ENCODE measurements around the gene ADPRH.
"Not testable (repeated sequence)": the region's sequence is repeated elsewhere in the genome, so short reads cannot be mapped to it uniquely, and the experiment has no call there.

ADPRH gene

GRCh38 chr3:119553823-119554415 lies 25.4 kb upstream of the ADPRH start:
- peaks cover 7% of the 10 kb centered on the region for H3K4me1 Mint-ChIP-seq (ENCODE audit: low read depth)
- peaks cover 2% of the 10 kb centered on the region for H3K36me3 Mint-ChIP-seq
- H3K27ac Mint-ChIP-seq: no peak overlapping the region
- no peak overlapping the region for H3K4me3 Mint-ChIP-seq
- H3K9me3 Mint-ChIP-seq (ENCODE audit: low read depth): no peaks in the 10 kb centered on the region
- H3K27me3 Mint-ChIP-seq: no peaks in the 10 kb centered on the region

- peaks cover 11% of the 10 kb centered on the region for H3K4me1 Mint-ChIP-seq (ENCODE audit: low read depth)
- no peak overlapping the region for H3K27ac Mint-ChIP-seq
- H3K27me3 Mint-ChIP-seq: no peaks in the 10 kb centered on the region
- H3K36me3 Mint-ChIP-seq: peaks cover 2% of the 10 kb centered on the region
- H3K9me3 Mint-ChIP-seq (ENCODE audit: low read depth): no peaks in the 10 kb centered on the region
- H3K4me3 Mint-ChIP-seq: no peak overlapping the region
These were observed 24.0 kb upstream of the ADPRH start for GRCh38 chr3:119555309-119555735.

- Mint-ChIP-seq H3K27ac (no peak overlapping the region), H3K4me3 (no peak overlapping the region)
These were observed 23.4 kb upstream of the ADPRH start for GRCh38 chr3:119555929-119556328.

GRCh38 chr3:119557192-119557876 lies 22.0 kb upstream of the ADPRH start:
- Mint-ChIP-seq H3K4me3 (no peak overlapping the region), H3K4me1 (ENCODE audit: low read depth) (peaks cover 11% of the 10 kb centered on the region), H3K36me3 (no peaks in the 10 kb centered on the region), H3K27me3 (no peaks in the 10 kb centered on the region), H3K9me3 (ENCODE audit: low read depth) (no peaks in the 10 kb centered on the region), H3K27ac (no peak overlapping the region)

More at GRCh38 chr3:119555929-119556328, 23.4 kb upstream of the ADPRH start:
- Mint-ChIP-seq H3K36me3 (peaks cover 2% of the 10 kb centered on the region), H3K4me1 (ENCODE audit: low read depth) (peaks cover 11% of the 10 kb centered on the region), H3K9me3 (ENCODE audit: low read depth) (no peaks in the 10 kb centered on the region), H3K27me3 (no peaks in the 10 kb centered on the region)

- H3K4me3 Mint-ChIP-seq: no peak overlapping the region
- H3K36me3 Mint-ChIP-seq: no peaks in the 10 kb centered on the region
- peaks cover 16% of the 10 kb centered on the region for H3K4me1 Mint-ChIP-seq (ENCODE audit: low read depth)
- H3K27ac Mint-ChIP-seq: no peak overlapping the region
- H3K27me3 Mint-ChIP-seq: no peaks in the 10 kb centered on the region
- H3K9me3 Mint-ChIP-seq (ENCODE audit: low read depth): no peaks in the 10 kb centered on the region
These were observed 21.4 kb upstream of the ADPRH start for GRCh38 chr3:119557877-119558269.

- H3K27ac Mint-ChIP-seq: no peak overlapping the region
- H3K4me1 Mint-ChIP-seq (ENCODE audit: low read depth): peaks cover 16% of the 10 kb centered on the region
- H3K27me3 Mint-ChIP-seq: no peaks in the 10 kb centered on the region
- no peak overlapping the region for H3K4me3 Mint-ChIP-seq
- no peaks in the 10 kb centered on the region for H3K36me3 Mint-ChIP-seq
- no peaks in the 10 kb centered on the region for H3K9me3 Mint-ChIP-seq (ENCODE audit: low read depth)
These were observed 20.5 kb upstream of the ADPRH start for GRCh38 chr3:119558626-119559317.

- no peaks in the 10 kb centered on the region for H3K27me3 Mint-ChIP-seq
- H3K4me1 Mint-ChIP-seq (ENCODE audit: low read depth): peaks cover 16% of the 10 kb centered on the region
- H3K9me3 Mint-ChIP-seq (ENCODE audit: low read depth): no peaks in the 10 kb centered on the region
These were observed 19.8 kb upstream of the ADPRH start, which contains the start of gene CD80 for GRCh38 chr3:119559441-119559963. CD80 (minus strand) TSS chr3:119559614; CDS start chr3:119557728, 1,886 bp downstream.

GRCh38 chr3:119560160-119560559 lies 19.1 kb upstream of the ADPRH start:
- H3K4me3 Mint-ChIP-seq: no peak overlapping the region
- no peaks in the 10 kb centered on the region for H3K27me3 Mint-ChIP-seq
- no peaks in the 10 kb centered on the region for H3K36me3 Mint-ChIP-seq
- peaks cover 16% of the 10 kb centered on the region for H3K4me1 Mint-ChIP-seq (ENCODE audit: low read depth)
- no peak overlapping the region for H3K27ac Mint-ChIP-seq
- H3K9me3 Mint-ChIP-seq (ENCODE audit: low read depth): no peaks in the 10 kb centered on the region

More at GRCh38 chr3:119559441-119559963, 19.8 kb upstream of the ADPRH start, which contains the start of gene CD80:
- no peak within 1 kb of the TSS for H3K27ac Mint-ChIP-seq
- peak within 1 kb of the TSS; percentile 1 for H3K4me3 Mint-ChIP-seq
- no peaks in the 10 kb centered on the region for H3K36me3 Mint-ChIP-seq

- Mint-ChIP-seq H3K9me3 (ENCODE audit: low read depth) (no peaks in the 10 kb centered on the region), H3K4me3 (no peak overlapping the region), H3K27ac (peak overlapping the region; percentile 22), H3K36me3 (no peaks in the 10 kb centered on the region), H3K4me1 (ENCODE audit: low read depth) (peaks cover 16% of the 10 kb centered on the region), H3K27me3 (no peaks in the 10 kb centered on the region)
These were observed 16.9 kb upstream of the ADPRH start for GRCh38 chr3:119562307-119562961.

- H3K4me1 Mint-ChIP-seq (ENCODE audit: low read depth); H3K9me3 Mint-ChIP-seq (ENCODE audit: low read depth); H3K36me3 Mint-ChIP-seq; H3K27ac Mint-ChIP-seq; H3K4me3 Mint-ChIP-seq; H3K27me3 Mint-ChIP-seq: not testable (repeated sequence)
These were observed 16.0 kb upstream of the ADPRH start for GRCh38 chr3:119563334-119563733.

GRCh38 chr3:119569156-119569555 lies 10.1 kb upstream of the ADPRH start:
- no peaks in the 10 kb centered on the region for H3K36me3 Mint-ChIP-seq
- H3K4me1 Mint-ChIP-seq (ENCODE audit: low read depth): no peaks in the 10 kb centered on the region
- H3K27ac Mint-ChIP-seq: no peak overlapping the region
- peaks cover 4% of the 10 kb centered on the region for H3K27me3 Mint-ChIP-seq
- no peak overlapping the region for H3K4me3 Mint-ChIP-seq
- no peaks in the 10 kb centered on the region for H3K9me3 Mint-ChIP-seq (ENCODE audit: low read depth)

- Mint-ChIP-seq H3K4me1 (ENCODE audit: low read depth) (no peaks in the 10 kb centered on the region), H3K9me3 (ENCODE audit: low read depth) (no peaks in the 10 kb centered on the region), H3K36me3 (no peaks in the 10 kb centered on the region), H3K27me3 (peaks cover 4% of the 10 kb centered on the region), H3K4me3 (no peak overlapping the region), H3K27ac (no peak overlapping the region)
These were observed 9.1 kb upstream of the ADPRH start for GRCh38 chr3:119570229-119570628.

GRCh38 chr3:119571230-119571629 lies 8.1 kb upstream of the ADPRH start:
- Mint-ChIP-seq H3K4me3 (no peak overlapping the region), H3K27me3 (peaks cover 4% of the 10 kb centered on the region), H3K27ac (no peak overlapping the region), H3K9me3 (ENCODE audit: low read depth) (no peaks in the 10 kb centered on the region), H3K4me1 (ENCODE audit: low read depth) (no peaks in the 10 kb centered on the region), H3K36me3 (no peaks in the 10 kb centered on the region)

- no peaks in the 10 kb centered on the region for H3K4me1 Mint-ChIP-seq (ENCODE audit: low read depth)
- H3K9me3 Mint-ChIP-seq (ENCODE audit: low read depth): no peaks in the 10 kb centered on the region
- H3K36me3 Mint-ChIP-seq: no peaks in the 10 kb centered on the region
- peaks cover 4% of the 10 kb centered on the region for H3K27me3 Mint-ChIP-seq
- H3K4me3 Mint-ChIP-seq: no peak overlapping the region
- H3K27ac Mint-ChIP-seq: no peak overlapping the region
These were observed 7.6 kb upstream of the ADPRH start for GRCh38 chr3:119571688-119572087.

- no peaks in the 10 kb centered on the region for H3K36me3 Mint-ChIP-seq
- H3K27me3 Mint-ChIP-seq: peaks cover 9% of the 10 kb centered on the region
These were observed 3.8 kb upstream of the ADPRH start for GRCh38 chr3:119575507-119575906.

More at GRCh38 chr3:119575507-119575906, 3.8 kb upstream of the ADPRH start:
- Mint-ChIP-seq H3K27ac (no peak overlapping the region), H3K4me1 (ENCODE audit: low read depth) (peaks cover 11% of the 10 kb centered on the region), H3K9me3 (ENCODE audit: low read depth) (no peaks in the 10 kb centered on the region), H3K4me3 (no peak overlapping the region)

All from activated naive CD8-positive, alpha-beta T cell (primary cell).